ENCODE measurements around the gene SLC35G2. TPM values are rescaled to one million over a fixed set of nuclear protein-coding genes. Genes with fewer than 3 reads are reported as not detected.

SLC35G2 gene
- total RNA-seq, result 11.4 and 15.3 TPM in 2 replicates

GRCh38 chr3:136818769-136819391 lies at the start of gene SLC35G2:
Gene SLC35G2 (plus strand): TSS chr3:136819126. CDS start chr3:136854461, 35,335 bp downstream.

GRCh38 chr3:136861890-136862616 lies 43.1 kb downstream of the SLC35G2 start, which contains the start of gene NCK1:
Gene NCK1 (plus strand): TSS chr3:136862208. CDS start chr3:136928002, 65,794 bp downstream.

Other genes with a start within 250 kb of the SLC35G2 start
- 38.5 and 54.7 TPM in 2 replicates for gene STAG1, start 66.7 kb upstream of the SLC35G2 start, total RNA-seq
- 57.5 and 60.5 TPM in 2 replicates for gene NCK1, start 43.1 kb downstream of the SLC35G2 start, total RNA-seq
- gene IL20RB, start 138.9 kb downstream of the SLC35G2 start, total RNA-seq, result 2.6 and 6.9 TPM in 2 replicates